ENCODE results near the gene KIF14.

DNA sequence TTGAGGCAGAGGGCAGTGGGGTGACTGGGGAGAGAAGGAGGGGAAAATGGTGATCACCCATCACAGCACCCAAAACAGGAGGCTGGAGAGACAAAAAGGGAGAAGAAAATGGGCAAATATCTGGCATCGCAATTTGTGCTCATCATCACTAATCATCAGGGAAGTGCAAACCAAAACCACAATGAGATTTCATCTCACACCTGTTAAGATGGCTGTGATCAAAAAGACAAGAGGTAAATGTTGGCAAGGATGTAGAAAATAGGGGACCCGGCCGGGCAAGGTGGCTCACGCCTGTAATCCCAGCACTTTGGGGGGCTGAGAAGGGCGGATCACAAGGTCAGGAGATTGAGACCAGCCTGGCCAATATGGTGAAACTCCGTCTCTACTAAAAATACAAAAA, 74.0 kb downstream of the KIF14 start:
- TF ChIP-seq, protein P1, sequence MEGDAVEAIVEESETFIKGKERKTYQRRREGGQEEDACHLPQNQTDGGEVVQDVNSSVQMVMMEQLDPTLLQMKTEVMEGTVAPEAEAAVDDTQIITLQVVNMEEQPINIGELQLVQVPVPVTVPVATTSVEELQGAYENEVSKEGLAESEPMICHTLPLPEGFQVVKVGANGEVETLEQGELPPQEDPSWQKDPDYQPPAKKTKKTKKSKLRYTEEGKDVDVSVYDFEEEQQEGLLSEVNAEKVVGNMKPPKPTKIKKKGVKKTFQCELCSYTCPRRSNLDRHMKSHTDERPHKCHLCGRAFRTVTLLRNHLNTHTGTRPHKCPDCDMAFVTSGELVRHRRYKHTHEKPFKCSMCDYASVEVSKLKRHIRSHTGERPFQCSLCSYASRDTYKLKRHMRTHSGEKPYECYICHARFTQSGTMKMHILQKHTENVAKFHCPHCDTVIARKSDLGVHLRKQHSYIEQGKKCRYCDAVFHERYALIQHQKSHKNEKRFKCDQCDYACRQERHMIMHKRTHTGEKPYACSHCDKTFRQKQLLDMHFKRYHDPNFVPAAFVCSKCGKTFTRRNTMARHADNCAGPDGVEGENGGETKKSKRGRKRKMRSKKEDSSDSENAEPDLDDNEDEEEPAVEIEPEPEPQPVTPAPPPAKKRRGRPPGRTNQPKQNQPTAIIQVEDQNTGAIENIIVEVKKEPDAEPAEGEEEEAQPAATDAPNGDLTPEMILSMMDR (conservative IDR thresholded peaks at IDR 0.05 in 1 of 2, IDR thresholded peaks at IDR 0.05 in 1 of 2; ENCODE audit: low read depth in 1 of 2, low read length in 2 of 2): no peak
- TF ChIP-seq EZH2 (IDR thresholded peaks at IDR 0.05; ENCODE audit: low read length, missing control alignments): no peak
